SU-DHL-6 (cell line): ENCODE results near the gene PRLR.

ENCODE experiments used
- CTCF ChIP-seq: fragments of 200-600 bp; sonication (generic); IDR thresholded peaks from one replicate; pipeline ENCODE4 v1.5.1; 2017; ENCODE audit warnings: antibody characterized with exemption, mild to moderate bottlenecking, low read length, moderate library complexity; ENCODE audit not compliant: insufficient read depth, poor library complexity, severe bottlenecking
- EZH2phosphoT487 ChIP-seq: fragments of 200-600 bp; sonication (generic), shearing (Covaris generic); conservative IDR thresholded peaks from 2 replicates; pipeline ENCODE4 v1.6.1; 2018; ENCODE audit warnings: mild to moderate bottlenecking, antibody characterized with exemption, low read length, moderate library complexity, mixed read lengths

- TF ChIP-seq CTCF (no peak), EZH2phosphoT487 (no peak)
Observed at GRCh38 chr5:35253582-35253981, 23.3 kb upstream of the PRLR start.
